ENCODE data around the gene SLC16A2. TPM values are rescaled to one million over a fixed set of nuclear protein-coding genes. Genes with fewer than 3 reads are reported as not detected.
"Not testable (repeated sequence)": the region's sequence is repeated elsewhere in the genome, so short reads cannot be mapped to it uniquely, and the experiment has no call there.

SLC16A2 gene
- total RNA-seq, 6 donors from 2014 or later, result 2.0 to 10.7 (median 4.8) TPM

DNA sequence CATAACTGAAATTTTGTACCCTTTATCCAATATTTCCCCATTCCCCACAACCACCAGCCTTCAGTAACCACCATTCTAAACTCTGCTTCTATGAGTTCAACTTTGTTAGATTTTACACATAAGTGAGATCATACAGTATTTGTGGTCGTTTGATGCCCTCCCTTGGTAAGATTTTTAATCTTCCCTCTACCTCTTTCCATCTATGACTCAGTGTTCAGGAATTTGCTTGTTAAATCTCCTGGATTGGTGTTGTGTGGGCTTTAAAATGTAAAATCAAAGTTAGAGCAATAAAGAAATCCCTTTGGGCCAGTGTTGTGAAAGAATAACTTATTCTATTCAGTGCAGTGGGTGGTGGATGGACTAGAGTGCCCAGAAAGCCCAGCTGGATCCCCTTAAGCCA, 37.4 kb downstream of the SLC16A2 start:
- H3K4me1 ChIP-seq, result no peaks in the 10 kb centered on the region
- H3K36me3 ChIP-seq, result no peaks in the 10 kb centered on the region
- TF ChIP-seq POLR2A (IDR thresholded peaks at IDR 0.05), result no peak
- TF ChIP-seq, protein P1, sequence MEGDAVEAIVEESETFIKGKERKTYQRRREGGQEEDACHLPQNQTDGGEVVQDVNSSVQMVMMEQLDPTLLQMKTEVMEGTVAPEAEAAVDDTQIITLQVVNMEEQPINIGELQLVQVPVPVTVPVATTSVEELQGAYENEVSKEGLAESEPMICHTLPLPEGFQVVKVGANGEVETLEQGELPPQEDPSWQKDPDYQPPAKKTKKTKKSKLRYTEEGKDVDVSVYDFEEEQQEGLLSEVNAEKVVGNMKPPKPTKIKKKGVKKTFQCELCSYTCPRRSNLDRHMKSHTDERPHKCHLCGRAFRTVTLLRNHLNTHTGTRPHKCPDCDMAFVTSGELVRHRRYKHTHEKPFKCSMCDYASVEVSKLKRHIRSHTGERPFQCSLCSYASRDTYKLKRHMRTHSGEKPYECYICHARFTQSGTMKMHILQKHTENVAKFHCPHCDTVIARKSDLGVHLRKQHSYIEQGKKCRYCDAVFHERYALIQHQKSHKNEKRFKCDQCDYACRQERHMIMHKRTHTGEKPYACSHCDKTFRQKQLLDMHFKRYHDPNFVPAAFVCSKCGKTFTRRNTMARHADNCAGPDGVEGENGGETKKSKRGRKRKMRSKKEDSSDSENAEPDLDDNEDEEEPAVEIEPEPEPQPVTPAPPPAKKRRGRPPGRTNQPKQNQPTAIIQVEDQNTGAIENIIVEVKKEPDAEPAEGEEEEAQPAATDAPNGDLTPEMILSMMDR (IDR thresholded peaks at IDR 0.05), result no peak
- TF ChIP-seq EP300 (IDR thresholded peaks at IDR 0.05), result no peak
- no peak for TF ChIP-seq POLR2AphosphoS5 (IDR thresholded peaks at IDR 0.05)
- 22 to 56% methylated on average over 1 of the region's 1 CpG for WGBS, 2 donors
- no peaks in the 10 kb centered on the region for H3K9me3 ChIP-seq
- no peak for ATAC-seq (ENCODE audit: low FRiP score in 2 of 2)
- no peak for DNase-seq
- H3K27me3 ChIP-seq, result no peaks in the 10 kb centered on the region
- no peak overlapping the region for H3K4me3 ChIP-seq
- no peak overlapping the region for H3K27ac ChIP-seq

DNA sequence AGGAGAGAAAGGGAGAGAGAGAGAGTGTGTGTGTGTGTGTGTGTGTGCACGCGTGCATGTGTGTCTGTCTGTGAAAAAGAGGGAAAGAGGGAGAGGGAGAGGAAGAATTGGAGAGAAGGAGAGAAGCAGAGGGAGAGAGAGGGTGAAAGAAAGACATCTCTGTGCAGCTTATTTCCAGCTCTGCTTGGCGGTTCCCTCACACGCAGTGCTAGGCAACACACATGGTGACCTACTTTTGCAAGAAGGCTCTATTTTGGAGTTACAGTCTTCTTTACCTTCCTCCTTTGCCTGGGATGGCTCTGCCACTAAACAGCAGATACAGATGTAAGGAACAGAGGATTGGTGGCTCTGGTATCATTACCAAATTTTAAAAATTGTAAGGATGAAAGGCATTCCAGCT, 40.1 kb downstream of the SLC16A2 start:
- no peak for TF ChIP-seq POLR2A (IDR thresholded peaks at IDR 0.05)
- TF ChIP-seq, protein P1 (IDR thresholded peaks at IDR 0.05), result no peak
- no peak for TF ChIP-seq POLR2AphosphoS5 (IDR thresholded peaks at IDR 0.05)
- no peak for TF ChIP-seq EP300 (IDR thresholded peaks at IDR 0.05)
- Histone ChIP-seq H3K4me1 (no peaks in the 10 kb centered on the region), H3K27ac (no peak overlapping the region), H3K9me3 (no peaks in the 10 kb centered on the region), H3K36me3 (no peaks in the 10 kb centered on the region), H3K27me3 (no peaks in the 10 kb centered on the region), H3K4me3 (no peak overlapping the region)
- DNase-seq, result no peak
- ATAC-seq (ENCODE audit: low FRiP score in 2 of 2), result no peak
- 80 to 90% methylated on average over 4 of the region's 4 CpGs for WGBS, 2 donors

DNA sequence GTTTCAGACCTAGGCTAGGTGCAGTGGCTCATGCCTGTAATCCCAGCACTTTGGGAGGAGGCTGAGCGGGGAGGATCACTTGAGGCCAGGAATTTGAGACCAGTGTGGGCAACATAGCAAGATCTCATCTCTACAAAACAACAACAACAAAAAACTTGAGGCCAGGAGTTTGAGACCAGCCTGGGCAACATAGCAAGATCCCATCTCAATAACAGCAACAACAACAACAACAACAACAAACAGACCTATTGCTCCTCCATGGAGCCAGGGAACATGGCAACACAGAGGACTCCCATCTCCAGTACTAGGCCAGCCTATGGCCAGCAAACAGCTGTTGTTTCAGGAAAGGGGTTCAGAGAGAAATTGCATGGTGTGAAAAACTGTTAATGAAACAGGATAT, 43.4 kb downstream of the SLC16A2 start:
- Histone ChIP-seq H3K27ac (no peak overlapping the region), H3K9me3 (no peaks in the 10 kb centered on the region), H3K4me3 (no peak overlapping the region), H3K27me3 (no peaks in the 10 kb centered on the region), H3K36me3 (no peaks in the 10 kb centered on the region), H3K4me1 (no peaks in the 10 kb centered on the region)
- WGBS, 2 donors, result 80% methylated on average over 1 of the region's 1 CpG; no CpG with 5 or more reads in 1 of the 2 donors
- TF ChIP-seq, protein P1 (IDR thresholded peaks at IDR 0.05), result no peak
- no peak for TF ChIP-seq EP300 (IDR thresholded peaks at IDR 0.05)
- no peak for TF ChIP-seq POLR2A (IDR thresholded peaks at IDR 0.05)
- TF ChIP-seq POLR2AphosphoS5 (IDR thresholded peaks at IDR 0.05), result no peak
- ATAC-seq (ENCODE audit: low FRiP score in 2 of 2) (no peak), DNase-seq (no peak)

DNA sequence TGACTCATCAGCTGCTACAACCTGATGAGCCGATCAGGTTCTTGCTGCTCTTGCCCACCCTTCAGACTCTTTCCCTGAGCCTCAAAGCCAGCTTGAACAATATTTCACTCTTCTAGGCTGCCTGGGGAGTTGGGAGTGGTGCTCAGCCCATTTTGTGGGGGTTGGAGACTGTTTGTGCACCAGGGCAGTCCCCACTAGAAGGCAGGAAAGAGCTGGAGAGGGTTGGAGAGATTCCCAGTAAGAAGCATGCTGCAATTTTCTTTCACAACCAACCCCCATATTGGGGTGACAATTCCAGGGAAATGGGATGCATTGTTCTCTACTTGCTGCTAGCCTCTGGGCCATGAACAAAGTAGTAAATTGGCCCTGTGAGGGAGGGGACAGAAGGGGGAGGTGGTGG, 44.1 kb downstream of the SLC16A2 start:
- H3K4me3 ChIP-seq, result no peak overlapping the region
- WGBS, 2 donors, result 90% methylated on average over 1 of the region's 1 CpG; no CpG with 5 or more reads in 1 of the 2 donors
- H3K27me3 ChIP-seq, result no peaks in the 10 kb centered on the region
- H3K4me1 ChIP-seq, result no peaks in the 10 kb centered on the region
- H3K27ac ChIP-seq, result no peak overlapping the region
- DNase-seq (no peak), ATAC-seq (ENCODE audit: low FRiP score in 2 of 2) (no peak)
- TF ChIP-seq, protein P1 (IDR thresholded peaks at IDR 0.05), result no peak
- TF ChIP-seq POLR2AphosphoS5 (IDR thresholded peaks at IDR 0.05) (no peak), POLR2A (IDR thresholded peaks at IDR 0.05) (no peak), EP300 (IDR thresholded peaks at IDR 0.05) (no peak)
- H3K36me3 ChIP-seq, result no peaks in the 10 kb centered on the region
- H3K9me3 ChIP-seq, result no peaks in the 10 kb centered on the region

DNA sequence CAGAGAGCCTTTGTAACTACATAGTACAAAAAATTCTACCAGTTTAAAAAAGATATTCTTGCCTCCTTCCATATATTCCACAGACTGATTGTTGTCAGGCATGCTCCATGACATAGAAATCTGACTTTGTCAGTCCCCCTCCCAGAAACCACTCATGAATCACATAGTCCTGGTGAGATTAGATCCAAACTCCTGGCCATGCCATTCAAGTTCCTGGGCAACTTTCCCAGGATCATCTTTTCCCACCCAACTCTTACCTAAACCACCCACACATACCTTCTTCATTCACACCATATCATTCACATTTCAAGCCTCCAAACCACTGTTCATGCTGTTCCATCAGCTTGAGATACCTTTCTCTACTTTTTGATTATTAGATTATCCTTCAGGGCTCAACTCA, 46.4 kb downstream of the SLC16A2 start:
- no peak overlapping the region for H3K27ac ChIP-seq
- DNase-seq (no peak), ATAC-seq (ENCODE audit: low FRiP score in 2 of 2) (no peak)
- no peak overlapping the region for H3K4me3 ChIP-seq
- H3K27me3 ChIP-seq, result no peaks in the 10 kb centered on the region
- no peaks in the 10 kb centered on the region for H3K4me1 ChIP-seq
- H3K36me3 ChIP-seq, result no peaks in the 10 kb centered on the region
- TF ChIP-seq EP300 (IDR thresholded peaks at IDR 0.05) (no peak), POLR2A (IDR thresholded peaks at IDR 0.05) (no peak), POLR2AphosphoS5 (IDR thresholded peaks at IDR 0.05) (no peak)
- TF ChIP-seq, protein P1 (IDR thresholded peaks at IDR 0.05), result no peak
- no peaks in the 10 kb centered on the region for H3K9me3 ChIP-seq

DNA sequence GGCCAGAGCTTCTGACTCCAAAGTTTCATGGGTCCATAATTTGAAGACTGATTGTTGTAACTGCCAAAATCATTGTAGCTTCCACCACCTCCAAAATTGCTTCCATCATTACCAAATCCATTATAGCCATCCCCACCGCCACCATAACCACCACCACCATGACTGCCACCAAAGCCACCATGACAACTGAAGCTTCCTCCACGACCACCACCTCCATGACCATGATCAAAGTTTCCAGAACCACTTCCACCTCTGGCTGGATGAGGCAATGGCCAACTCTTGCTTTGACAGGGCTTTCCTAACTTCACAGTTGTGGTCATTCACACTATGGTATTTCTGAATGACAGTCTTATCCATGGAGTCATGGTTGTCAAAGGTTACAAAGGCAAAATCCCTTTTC, 51.8 kb downstream of the SLC16A2 start:
- H3K4me1 ChIP-seq; H3K27me3 ChIP-seq; ATAC-seq (ENCODE audit: low FRiP score in 2 of 2); DNase-seq; H3K36me3 ChIP-seq; H3K27ac ChIP-seq; H3K9me3 ChIP-seq; H3K4me3 ChIP-seq: not testable (repeated sequence)
- WGBS, 2 donors, result 55 to 89% methylated on average over 2 of the region's 2 CpGs
